Fibroblast of mammary gland (primary cell): Measurements from ENCODE around the gene TLR6.
A peak's percentile ranks its signal among the peaks of the same experiment; 100 is the strongest.

Experiments
- DNase-seq: peaks from one replicate; pipeline ENCODE4 v3.0.0-alpha.2; 2010; ENCODE audit warnings: low read depth
- H3K4me3 ChIP-seq: 2 replicates; pipeline ENCODE4 v1.5.1; 2011; ENCODE audit warnings: low read depth, mild to moderate bottlenecking, low read length, moderate library complexity; ENCODE audit not compliant: control insufficient read depth
- TF ChIP-seq, protein P1 (sequence below): conservative IDR thresholded peaks from 2 replicates; pipeline ENCODE4 v1.5.1; 2011; ENCODE audit warnings: low read depth, low read length, inconsistent platforms; ENCODE audit not compliant: control insufficient read depth, insufficient read depth

Gene TLR6

DNA sequence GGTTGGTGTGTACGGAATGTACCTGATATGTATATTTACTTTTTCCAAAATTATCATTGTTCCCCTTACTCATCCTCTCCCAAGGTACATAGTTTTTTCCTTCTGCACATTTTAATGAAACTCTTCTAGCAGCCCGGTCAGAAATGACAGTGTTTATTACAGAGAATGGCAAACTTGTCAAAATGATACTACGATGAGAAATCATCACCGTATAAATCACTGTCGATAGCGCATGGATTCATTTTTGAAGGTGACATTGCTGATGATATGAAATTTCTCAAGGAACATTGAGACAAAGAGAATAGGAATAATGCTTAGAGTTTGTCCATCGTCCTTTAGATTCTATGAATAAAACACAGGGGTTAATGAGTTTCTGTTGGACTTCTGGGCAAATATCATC lies 41.6 kb upstream of the TLR6 start:
- TF ChIP-seq, protein P1, sequence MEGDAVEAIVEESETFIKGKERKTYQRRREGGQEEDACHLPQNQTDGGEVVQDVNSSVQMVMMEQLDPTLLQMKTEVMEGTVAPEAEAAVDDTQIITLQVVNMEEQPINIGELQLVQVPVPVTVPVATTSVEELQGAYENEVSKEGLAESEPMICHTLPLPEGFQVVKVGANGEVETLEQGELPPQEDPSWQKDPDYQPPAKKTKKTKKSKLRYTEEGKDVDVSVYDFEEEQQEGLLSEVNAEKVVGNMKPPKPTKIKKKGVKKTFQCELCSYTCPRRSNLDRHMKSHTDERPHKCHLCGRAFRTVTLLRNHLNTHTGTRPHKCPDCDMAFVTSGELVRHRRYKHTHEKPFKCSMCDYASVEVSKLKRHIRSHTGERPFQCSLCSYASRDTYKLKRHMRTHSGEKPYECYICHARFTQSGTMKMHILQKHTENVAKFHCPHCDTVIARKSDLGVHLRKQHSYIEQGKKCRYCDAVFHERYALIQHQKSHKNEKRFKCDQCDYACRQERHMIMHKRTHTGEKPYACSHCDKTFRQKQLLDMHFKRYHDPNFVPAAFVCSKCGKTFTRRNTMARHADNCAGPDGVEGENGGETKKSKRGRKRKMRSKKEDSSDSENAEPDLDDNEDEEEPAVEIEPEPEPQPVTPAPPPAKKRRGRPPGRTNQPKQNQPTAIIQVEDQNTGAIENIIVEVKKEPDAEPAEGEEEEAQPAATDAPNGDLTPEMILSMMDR = no peak
- no peak overlapping the region for H3K4me3 ChIP-seq
- DNase-seq = no peak

DNA sequence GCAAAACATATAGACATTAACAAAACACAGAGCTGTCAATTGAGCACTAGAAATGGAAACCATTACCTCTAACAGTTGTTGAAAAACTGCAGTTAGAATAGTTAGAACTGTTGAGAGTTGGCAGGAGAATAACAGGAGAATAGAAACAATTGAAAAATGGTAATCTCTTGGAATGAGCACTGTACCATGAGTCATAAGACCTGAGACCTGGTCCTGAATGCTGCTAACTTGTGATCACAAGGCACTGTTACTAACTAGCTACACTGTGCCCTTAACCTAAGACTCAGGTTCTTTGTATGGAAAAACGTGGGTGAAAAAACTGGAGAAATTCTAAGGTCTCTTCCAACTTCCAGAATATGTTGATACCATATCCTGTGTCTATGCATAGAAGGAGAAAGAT lies 40.3 kb upstream of the TLR6 start:
- no peak overlapping the region for H3K4me3 ChIP-seq
- peak; percentile 27 for DNase-seq
- TF ChIP-seq, protein P1 = no peak

DNA sequence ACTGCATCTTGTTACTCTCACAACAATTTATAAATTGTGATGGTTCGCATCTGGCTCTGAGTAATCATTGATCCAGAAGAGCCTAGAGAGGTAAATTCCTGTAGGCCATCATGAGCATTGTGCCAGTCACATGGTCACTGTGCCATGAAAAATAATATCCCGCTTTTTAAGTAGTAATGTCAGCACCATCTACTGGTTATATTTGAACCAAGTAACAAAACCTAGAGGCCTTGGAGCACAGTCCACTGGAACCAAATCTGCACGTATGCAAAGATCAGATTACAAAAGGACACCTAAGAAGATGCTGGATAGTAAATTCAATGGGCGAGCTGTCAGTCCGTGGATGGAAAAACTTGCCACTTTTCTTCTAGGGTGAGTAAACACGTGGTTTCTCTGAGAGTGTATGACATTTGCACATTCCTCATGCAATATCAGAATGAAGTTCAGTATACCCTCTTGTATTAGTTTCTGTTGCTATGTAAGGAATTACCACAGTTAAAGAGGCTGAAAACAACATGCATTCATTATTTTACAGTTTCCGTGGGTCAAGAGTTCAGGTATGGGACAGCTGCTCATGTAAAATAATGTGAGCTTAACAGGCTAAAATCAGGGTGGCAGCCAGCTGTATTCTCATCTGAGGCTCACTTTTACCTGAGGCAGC lies 37.8 kb upstream of the TLR6 start:
- H3K4me3 ChIP-seq = no peak overlapping the region
- DNase-seq = no peak
- TF ChIP-seq, protein P1 = no peak

DNA sequence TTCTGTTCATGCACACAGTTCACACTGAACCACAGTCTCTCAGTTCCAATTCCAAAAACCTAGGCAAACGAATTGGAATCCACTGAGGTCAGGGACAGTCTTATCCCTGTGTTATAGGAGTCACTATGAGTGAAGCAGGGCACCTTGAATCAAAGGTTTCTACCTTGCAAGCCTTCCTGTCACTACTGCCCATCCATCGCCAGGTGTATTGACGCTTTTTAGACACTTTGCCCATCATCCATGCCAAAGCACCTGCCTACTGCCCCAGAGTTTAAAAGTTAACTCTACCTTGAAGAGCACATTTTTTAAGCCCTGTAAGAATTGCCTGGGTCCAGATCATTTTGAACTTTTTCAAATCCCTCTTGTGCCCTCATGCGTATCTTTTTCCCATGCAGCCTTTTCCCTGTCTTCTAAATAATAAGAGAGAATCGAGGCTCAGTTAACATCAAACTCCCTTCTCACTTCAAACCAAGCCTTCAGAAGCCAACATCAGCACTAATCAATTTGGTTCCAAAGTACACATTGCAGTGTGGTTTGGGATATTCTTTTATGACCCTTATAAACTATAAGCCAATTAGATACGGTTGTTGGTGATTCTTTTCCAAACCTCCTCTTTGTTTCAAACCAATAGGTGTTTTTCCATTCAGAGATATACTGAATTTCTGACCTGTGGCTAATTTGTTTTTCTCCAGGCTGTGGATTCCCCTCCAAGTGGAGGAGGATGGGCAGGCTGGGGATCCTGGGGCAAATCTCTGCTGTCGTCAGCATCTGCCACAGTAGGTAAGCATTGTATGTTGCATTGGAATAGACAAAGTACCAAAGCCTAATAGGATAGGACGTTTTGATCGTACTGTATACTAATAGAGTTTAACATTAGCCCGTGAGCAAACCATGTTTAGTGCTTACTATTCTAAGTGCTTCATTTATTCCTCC lies 34.7 kb upstream of the TLR6 start:
- DNase-seq = no peak
- no peak overlapping the region for H3K4me3 ChIP-seq
- TF ChIP-seq, protein P1 = no peak

DNA sequence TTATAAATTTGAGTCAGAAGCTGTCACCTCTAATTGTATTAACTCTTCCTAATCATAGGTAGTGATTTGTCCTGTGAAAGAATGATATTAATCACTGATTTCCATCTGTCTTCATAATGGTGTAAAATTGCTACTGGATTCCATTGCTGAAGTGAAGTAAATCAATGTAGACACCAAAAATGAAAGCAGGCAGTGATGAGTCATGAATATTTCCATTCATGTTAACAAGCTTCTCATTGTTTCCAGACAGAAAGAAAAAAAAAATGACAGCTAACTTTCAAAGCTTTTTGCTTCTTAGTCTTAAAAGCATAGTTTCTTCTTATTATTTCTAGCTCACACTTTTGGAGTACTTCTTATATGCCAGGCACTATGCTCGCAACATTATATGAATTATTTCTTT lies 32.5 kb upstream of the TLR6 start:
- peak; percentile 81 for DNase-seq
- H3K4me3 ChIP-seq = no peak overlapping the region
- TF ChIP-seq, protein P1 = no peak

DNA sequence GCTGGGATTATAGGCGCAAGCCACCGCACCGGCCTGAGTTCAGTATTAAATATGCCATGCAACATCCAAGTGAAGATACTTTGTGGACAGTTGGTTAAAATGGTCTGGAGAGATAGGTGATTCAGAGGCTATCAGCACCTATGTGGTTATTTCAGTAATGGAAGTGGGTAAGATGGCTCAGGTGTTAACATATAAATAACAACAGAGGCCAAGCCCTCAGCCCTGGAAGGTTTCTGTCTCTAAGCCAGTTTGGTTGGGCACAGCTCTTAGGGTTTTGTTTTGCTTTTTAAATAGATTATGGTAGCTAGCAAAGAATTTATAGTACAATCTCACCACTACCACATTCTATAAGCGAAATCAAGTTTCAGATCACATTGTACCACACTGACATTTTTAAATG lies 27.6 kb upstream of the TLR6 start:
- TF ChIP-seq, protein P1 = no peak
- no peak for DNase-seq
- H3K4me3 ChIP-seq = no peak overlapping the region
